ENCODE data around the gene MMP11. TPM values are rescaled to one million over a fixed set of nuclear protein-coding genes. Genes with fewer than 3 reads are reported as not detected.
A peak's percentile ranks its signal among the peaks of the same experiment; 100 is the strongest.

The MMP11 gene
- total and polyA plus RNA-seq, 9 donors, result 1.4 to 59.7 (median 11.4) TPM

DNA sequence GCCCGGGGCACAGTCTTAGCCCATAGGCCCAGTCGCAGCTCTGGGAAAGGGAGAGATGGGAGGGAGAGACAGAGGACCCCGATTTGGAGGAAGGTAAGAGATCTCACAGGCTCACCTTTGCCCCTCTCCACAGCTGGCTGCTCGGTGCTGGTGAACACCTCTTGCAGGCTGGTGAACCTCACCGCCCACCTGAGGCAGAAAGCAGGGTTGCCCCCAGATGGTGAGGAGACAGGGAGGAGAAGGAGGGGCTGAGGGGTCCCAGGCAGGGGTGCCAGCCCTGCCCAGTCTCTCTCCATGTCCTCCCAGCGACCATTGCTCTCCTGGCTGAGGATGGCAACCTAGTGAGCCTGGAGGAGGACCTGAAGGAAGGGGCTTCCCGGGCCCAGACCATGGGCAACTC is 8.7 kb upstream of the MMP11 start:
- intact Hi-C loops (cut with DNase I), result loop anchor here in 1 of 4 donors (5.0 kb wide), 1 partner anchor 52 kb away; no protein-coding TSS in a partner anchor
- Histone ChIP-seq H3K27me3 (no peaks in the 10 kb centered on the region), H3K4me1 (ENCODE audit: insufficient read depth) (peaks cover 8% of the 10 kb centered on the region), H3K27ac (no peak overlapping the region), H3K9me3 (no peaks in the 10 kb centered on the region), H3K36me3 (no peaks in the 10 kb centered on the region), H3K4me3 (no peak overlapping the region)
- WGBS, 3 donors, result 54 to 59% (median 56%) methylated on average over 6 to 7 of the region's 7 CpGs
- DNase-seq, result no peak
- TF ChIP-seq, protein P1, sequence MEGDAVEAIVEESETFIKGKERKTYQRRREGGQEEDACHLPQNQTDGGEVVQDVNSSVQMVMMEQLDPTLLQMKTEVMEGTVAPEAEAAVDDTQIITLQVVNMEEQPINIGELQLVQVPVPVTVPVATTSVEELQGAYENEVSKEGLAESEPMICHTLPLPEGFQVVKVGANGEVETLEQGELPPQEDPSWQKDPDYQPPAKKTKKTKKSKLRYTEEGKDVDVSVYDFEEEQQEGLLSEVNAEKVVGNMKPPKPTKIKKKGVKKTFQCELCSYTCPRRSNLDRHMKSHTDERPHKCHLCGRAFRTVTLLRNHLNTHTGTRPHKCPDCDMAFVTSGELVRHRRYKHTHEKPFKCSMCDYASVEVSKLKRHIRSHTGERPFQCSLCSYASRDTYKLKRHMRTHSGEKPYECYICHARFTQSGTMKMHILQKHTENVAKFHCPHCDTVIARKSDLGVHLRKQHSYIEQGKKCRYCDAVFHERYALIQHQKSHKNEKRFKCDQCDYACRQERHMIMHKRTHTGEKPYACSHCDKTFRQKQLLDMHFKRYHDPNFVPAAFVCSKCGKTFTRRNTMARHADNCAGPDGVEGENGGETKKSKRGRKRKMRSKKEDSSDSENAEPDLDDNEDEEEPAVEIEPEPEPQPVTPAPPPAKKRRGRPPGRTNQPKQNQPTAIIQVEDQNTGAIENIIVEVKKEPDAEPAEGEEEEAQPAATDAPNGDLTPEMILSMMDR (IDR thresholded peaks at IDR 0.05), result no peak
- TF ChIP-seq POLR2A (IDR thresholded peaks at IDR 0.05) (no peak), EP300 (IDR thresholded peaks at IDR 0.05) (no peak)

DNA sequence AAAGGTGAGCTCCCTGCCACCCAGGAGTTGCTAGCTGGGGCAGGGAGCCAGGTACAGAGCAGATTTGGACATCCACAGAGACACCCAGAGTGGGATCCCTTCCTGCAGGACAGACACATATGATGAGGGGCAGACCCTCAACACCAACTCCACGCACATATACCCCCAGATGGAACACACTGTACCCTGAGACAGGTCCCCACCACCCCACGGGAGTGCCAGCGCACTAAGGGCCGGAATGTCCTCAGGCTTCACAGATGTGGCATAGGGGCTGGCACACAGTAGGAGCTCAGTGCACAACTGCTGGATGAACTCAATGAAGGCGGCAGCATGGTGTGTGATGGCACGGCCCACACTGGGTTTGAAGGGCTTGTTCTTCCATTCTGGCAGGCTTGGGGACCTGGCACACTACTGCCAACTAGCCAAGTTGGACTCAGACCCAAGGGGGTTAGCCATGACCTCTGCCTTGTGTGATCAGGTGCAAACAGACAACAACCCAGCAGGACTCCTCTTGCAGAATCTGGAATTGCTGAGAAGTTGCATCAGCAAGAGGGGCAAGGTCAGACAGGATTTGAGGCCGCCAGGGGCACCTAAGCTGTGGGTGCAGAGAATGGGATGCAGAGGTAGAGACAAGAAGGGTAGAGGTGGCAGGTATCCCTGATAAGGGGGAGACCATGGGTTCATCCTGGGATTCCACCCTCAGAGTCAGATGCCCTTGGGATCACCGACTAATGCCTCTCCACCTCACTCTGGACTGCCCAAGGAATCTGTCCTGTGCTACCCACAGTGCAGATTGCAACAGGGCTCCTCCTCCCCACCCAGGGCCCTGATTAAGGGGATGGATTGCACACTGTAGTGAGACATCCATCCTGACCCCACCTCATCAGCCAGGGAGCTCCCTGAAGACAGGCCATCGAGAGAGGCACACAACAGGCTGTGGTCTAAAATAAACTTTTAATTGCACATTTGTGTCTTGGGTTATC is 7.5 kb upstream of the MMP11 start:
- DNase-seq, result no peak
- Histone ChIP-seq H3K27ac (no peak overlapping the region), H3K4me3 (no peak overlapping the region), H3K27me3 (no peaks in the 10 kb centered on the region), H3K36me3 (no peaks in the 10 kb centered on the region), H3K9me3 (no peaks in the 10 kb centered on the region), H3K4me1 (ENCODE audit: insufficient read depth) (peaks cover 8% of the 10 kb centered on the region)
- 89 to 97% (median 91%) methylated on average over 9 of the region's 9 CpGs for WGBS, 3 donors
- TF ChIP-seq, protein P1 (IDR thresholded peaks at IDR 0.05), result no peak
- TF ChIP-seq POLR2A (IDR thresholded peaks at IDR 0.05), result no peak
- no peak for TF ChIP-seq EP300 (IDR thresholded peaks at IDR 0.05)
- intact Hi-C loops (cut with DNase I), result loop anchor here (5.0 kb wide), 2 partner anchors 53 to 82 kb away; no protein-coding TSS in a partner anchor

DNA sequence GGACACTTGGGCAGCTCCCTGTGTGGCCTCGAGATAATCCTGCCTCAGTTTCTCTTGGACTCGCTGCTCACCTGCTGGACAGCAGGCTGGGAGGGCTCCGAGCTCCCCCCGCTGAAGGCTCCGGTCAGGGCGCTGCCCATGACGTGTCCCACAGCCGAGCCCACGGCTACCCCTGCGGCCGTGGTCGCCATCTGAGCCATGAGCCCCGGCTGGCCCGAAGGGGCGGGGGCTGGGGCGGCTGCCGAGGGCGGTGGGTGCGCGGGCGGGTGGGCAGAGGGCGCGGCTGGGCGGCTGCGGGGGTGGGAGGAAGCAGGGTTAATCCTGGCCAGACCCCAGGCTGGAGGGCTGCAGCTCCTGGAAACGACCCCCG is 5.4 kb upstream of the MMP11 start:
- TF ChIP-seq POLR2A (IDR thresholded peaks at IDR 0.05) (no peak), EP300 (IDR thresholded peaks at IDR 0.05) (no peak)
- TF ChIP-seq, protein P1 (IDR thresholded peaks at IDR 0.05), result no peak
- Histone ChIP-seq H3K4me3 (peak overlapping the region; percentile 52), H3K27ac (no peak overlapping the region), H3K9me3 (no peaks in the 10 kb centered on the region), H3K4me1 (ENCODE audit: insufficient read depth) (peaks cover 9% of the 10 kb centered on the region), H3K36me3 (no peaks in the 10 kb centered on the region), H3K27me3 (no peaks in the 10 kb centered on the region)
- WGBS, 3 donors, result 7 to 12% (median 11%) methylated on average over 20 to 27 of the region's 27 CpGs
- intact Hi-C loops (cut with DNase I), result loop anchor here (2.0 to 5.0 kb wide), 2 partner anchors 46 to 80 kb away; no protein-coding TSS in a partner anchor
- DNase-seq, result no peak

DNA sequence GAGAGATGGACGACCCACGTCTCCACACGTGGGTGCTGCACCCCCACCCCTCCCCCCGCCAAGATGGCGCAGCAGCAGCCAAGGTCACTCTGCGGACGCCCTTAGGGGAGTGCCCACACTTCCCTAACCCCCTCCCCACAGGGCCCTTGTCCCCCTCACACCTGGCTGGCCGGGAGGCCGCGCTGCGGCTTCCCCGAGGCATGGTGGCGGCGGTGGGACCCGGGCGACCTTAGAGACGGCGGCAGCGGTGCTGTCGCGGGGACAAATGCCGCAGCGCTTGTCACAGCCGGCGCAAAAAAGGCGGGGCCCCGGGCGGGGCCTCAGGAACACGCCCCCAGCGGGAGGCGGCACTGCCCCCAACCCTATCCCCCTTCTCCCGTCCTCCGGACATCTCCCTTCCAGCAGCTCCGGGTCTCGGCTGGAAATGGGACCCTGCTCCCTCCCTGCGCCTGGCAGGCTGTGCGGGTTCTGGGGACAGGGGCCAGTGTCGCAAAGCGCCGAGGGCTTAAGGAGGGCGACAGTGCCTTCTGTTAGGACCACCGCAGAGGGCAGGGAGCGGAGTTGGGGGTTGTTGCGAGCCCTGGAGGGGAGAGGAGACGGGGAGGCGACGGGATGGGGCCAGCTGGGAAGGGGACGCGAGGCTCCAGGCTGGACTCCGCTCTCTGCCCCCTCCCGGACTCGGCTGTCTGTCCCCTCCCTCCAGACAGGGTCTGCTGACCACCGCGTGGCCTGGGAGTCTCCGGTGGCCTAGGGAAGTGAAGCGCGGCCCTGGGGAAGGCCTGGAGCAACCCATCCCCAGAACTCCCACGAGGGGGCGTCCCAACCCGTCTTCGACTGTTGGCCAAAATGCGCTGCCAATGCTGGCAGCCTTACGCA is 4.7 kb upstream of the MMP11 start, which contains the start of gene CHCHD10:
Gene CHCHD10, minus strand, starts transcription at position 300 of the 876 bp plus-strand sequence. Its CDS starts 98 bp downstream, at position 202.
- intact Hi-C loops (cut with DNase I), result loop anchor here (2.0 to 5.0 kb wide), 2 partner anchors 47 to 79 kb away; no protein-coding TSS in a partner anchor

More for the DNA sequence above, 4.7 kb upstream of the MMP11 start, which contains the start of gene CHCHD10:
- DNase-seq, result peak; percentile 80 to 90 (median 84)
- Histone ChIP-seq H3K27ac (no peak within 1 kb of the TSS), H3K4me3 (peak within 1 kb of the TSS; percentile 52), H3K36me3 (no peaks in the 10 kb centered on the region), H3K27me3 (no peaks in the 10 kb centered on the region), H3K4me1 (ENCODE audit: insufficient read depth) (peaks cover 10% of the 10 kb centered on the region), H3K9me3 (no peaks in the 10 kb centered on the region)
- WGBS, 3 donors, result 2 to 3% (median 3%) methylated on average over 33 to 63 of the region's 63 CpGs
- no peak for TF ChIP-seq EP300 (IDR thresholded peaks at IDR 0.05)
- TF ChIP-seq, protein P1 (IDR thresholded peaks at IDR 0.05), result peak; percentile 46 to 84 (median 82)

Data from ovary (tissue), 9 donors.